ENCODE results near the gene PSMD2.

The PSMD2 gene

DNA sequence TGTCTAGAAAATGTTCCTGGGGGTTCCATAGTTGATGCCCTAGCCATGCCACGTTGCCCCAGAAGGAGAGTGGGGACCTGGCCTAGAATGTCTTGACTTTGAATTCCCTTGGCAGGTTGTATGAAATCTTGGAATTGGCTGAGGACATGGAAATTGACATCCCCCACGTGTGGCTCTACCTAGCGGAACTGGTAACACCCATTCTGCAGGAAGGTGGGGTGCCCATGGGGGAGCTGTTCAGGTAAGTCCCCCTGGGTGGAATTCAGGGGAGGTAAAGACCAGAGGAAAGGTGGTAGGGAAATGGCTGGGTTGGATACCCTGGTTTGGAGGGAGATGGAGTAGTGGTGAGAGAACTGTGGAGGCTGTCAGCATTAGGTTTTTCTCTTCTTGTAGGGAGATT lies 29.5 kb downstream of the PSMD2 start:
- Mint-ChIP-seq H3K27ac (ENCODE audit: low read depth) (no peak overlapping the region), H3K27me3 (no peaks in the 10 kb centered on the region), H3K9me3 (no peaks in the 10 kb centered on the region), H3K4me1 (peaks cover 23% of the 10 kb centered on the region), H3K36me3 (ENCODE audit: insufficient read depth) (peaks cover 78% of the 10 kb centered on the region), H3K4me3 (no peak overlapping the region)
- DNase-seq (ENCODE audit: low spot score in 2 of 2) (no peak), ATAC-seq (replicated peaks; ENCODE audit: extremely low read depth, poor library complexity, severe bottlenecking) (no peak)

DNA sequence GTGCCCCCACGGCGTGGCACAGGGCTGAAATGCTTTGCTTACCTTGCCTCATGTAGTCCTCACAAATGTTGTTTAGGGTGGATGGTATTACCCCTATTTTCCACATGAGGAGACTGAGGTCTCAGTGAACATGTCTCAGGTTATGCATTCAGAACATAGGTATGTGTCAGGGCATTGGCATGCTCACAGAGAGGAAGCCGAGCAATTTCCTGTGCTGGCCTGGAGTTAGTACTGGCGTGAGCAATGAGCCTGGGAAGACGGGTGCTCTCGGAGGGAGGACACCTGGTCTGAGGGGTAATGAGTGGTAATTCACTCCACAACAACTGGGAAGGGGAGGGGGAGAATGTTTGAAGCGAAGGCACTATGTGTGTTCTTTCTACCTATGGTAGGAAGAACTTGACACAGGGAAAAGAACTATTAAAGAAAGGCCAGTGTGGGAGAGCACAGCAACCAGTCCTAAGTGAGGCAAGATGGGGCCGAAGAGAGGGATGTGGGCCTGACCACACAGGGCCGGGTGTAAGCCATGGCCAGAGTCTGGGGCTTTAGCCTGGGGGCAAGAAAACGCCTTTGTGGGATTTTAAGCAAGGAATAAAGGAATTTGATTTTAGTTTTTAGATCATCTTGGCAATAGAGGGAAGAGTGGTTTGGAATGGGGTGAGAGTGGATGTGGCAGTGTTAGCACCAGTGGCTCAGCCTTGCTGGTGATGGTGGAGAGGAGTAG lies 33.5 kb downstream of the PSMD2 start:
- no peaks in the 10 kb centered on the region for H3K9me3 Mint-ChIP-seq
- peak overlapping the region; percentile 74 for H3K27ac Mint-ChIP-seq (ENCODE audit: low read depth)
- peaks cover 43% of the 10 kb centered on the region for H3K4me1 Mint-ChIP-seq
- H3K36me3 Mint-ChIP-seq (ENCODE audit: insufficient read depth): peaks cover 72% of the 10 kb centered on the region
- ATAC-seq (replicated peaks; ENCODE audit: extremely low read depth, poor library complexity, severe bottlenecking) (no peak), DNase-seq (ENCODE audit: low spot score in 2 of 2) (no peak)
- H3K27me3 Mint-ChIP-seq: no peaks in the 10 kb centered on the region
- no peak overlapping the region for H3K4me3 Mint-ChIP-seq

DNA sequence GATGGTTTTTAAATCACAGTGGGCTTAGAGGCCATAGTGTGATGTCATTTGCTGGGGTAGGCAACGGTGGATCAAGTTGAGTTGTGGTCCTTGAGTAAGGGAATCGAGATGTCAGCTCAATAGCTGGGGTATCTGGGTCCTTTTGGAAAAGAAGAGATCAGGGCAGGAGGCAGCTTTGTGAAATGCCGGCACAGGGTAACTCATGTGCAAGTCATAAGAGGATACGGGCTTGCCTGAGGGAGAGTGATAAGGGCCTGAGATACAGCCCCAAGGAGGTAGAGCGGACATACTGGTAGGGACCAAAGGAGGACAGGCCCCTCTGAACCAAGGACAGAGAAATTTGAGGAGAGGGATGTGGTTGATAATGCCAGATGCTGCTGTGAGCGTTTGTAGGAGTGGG lies 34.1 kb downstream of the PSMD2 start:
- H3K4me1 Mint-ChIP-seq: peaks cover 50% of the 10 kb centered on the region
- no peaks in the 10 kb centered on the region for H3K9me3 Mint-ChIP-seq
- peak overlapping the region; percentile 74 for H3K27ac Mint-ChIP-seq (ENCODE audit: low read depth)
- ATAC-seq (replicated peaks; ENCODE audit: extremely low read depth, poor library complexity, severe bottlenecking): no peak
- H3K27me3 Mint-ChIP-seq: no peaks in the 10 kb centered on the region
- H3K4me3 Mint-ChIP-seq: no peak overlapping the region
- DNase-seq (ENCODE audit: low spot score in 2 of 2): no peak
- peaks cover 68% of the 10 kb centered on the region for H3K36me3 Mint-ChIP-seq (ENCODE audit: insufficient read depth)

DNA sequence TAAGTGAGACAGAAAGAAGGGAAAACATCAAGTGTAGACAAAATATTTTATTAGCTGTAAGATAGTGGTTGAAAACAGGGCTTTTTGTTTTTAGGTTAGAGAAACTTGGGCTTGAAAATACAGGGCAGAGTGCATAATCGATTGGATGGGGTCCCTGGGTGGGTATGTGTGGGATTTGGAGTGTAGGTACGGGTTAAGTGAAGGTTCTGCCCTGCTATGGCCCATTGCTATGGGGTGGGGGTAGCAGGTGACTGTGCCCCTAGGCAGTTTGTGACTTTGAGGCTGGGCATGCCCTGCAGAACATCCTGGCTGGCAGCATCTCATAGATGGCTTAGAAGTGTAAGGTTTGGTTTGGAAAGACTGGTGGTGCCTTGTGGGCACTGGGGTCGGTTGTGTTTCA lies 34.7 kb downstream of the PSMD2 start:
- peak overlapping the region; percentile 74 for H3K27ac Mint-ChIP-seq (ENCODE audit: low read depth)
- no peaks in the 10 kb centered on the region for H3K27me3 Mint-ChIP-seq
- no peaks in the 10 kb centered on the region for H3K9me3 Mint-ChIP-seq
- ATAC-seq (replicated peaks; ENCODE audit: extremely low read depth, poor library complexity, severe bottlenecking) (no peak), DNase-seq (ENCODE audit: low spot score in 2 of 2) (no peak)
- peaks cover 64% of the 10 kb centered on the region for H3K36me3 Mint-ChIP-seq (ENCODE audit: insufficient read depth)
- H3K4me1 Mint-ChIP-seq: peaks cover 50% of the 10 kb centered on the region
- H3K4me3 Mint-ChIP-seq: no peak overlapping the region

DNA sequence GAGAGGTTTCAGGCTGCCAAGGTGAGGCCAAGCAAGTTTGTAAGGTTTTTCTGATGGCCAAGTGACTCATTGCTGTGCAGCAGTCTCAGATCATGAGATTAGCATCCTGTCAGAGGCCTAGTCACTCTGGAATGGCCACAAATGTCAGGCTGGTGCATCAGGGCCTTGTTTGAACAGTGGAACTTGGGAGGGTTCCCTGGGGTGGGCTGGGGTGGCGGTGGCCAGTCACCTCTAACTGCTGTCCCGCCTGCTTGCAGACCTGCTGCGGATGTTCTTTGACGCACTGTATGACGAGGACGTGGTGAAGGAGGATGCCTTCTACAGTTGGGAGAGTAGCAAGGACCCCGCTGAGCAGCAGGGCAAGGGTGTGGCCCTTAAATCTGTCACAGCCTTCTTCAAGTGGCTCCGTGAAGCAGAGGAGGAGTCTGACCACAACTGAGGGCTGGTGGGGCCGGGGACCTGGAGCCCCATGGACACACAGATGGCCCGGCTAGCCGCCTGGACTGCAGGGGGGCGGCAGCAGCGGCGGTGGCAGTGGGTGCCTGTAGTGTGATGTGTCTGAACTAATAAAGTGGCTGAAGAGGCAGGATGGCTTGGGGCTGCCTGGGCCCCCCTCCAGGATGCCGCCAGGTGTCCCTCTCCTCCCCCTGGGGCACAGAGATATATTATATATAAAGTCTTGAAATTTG lies 35.6 kb downstream of the PSMD2 start:
- Mint-ChIP-seq H3K9me3 (no peaks in the 10 kb centered on the region), H3K4me1 (peaks cover 47% of the 10 kb centered on the region), H3K36me3 (ENCODE audit: insufficient read depth) (peaks cover 55% of the 10 kb centered on the region), H3K27me3 (no peaks in the 10 kb centered on the region), H3K27ac (ENCODE audit: low read depth) (peak overlapping the region; percentile 74), H3K4me3 (peak overlapping the region; percentile 83)
- peak; percentile 35 for ATAC-seq (replicated peaks; ENCODE audit: extremely low read depth, poor library complexity, severe bottlenecking)
- DNase-seq (ENCODE audit: low spot score in 2 of 2): no peak

DNA sequence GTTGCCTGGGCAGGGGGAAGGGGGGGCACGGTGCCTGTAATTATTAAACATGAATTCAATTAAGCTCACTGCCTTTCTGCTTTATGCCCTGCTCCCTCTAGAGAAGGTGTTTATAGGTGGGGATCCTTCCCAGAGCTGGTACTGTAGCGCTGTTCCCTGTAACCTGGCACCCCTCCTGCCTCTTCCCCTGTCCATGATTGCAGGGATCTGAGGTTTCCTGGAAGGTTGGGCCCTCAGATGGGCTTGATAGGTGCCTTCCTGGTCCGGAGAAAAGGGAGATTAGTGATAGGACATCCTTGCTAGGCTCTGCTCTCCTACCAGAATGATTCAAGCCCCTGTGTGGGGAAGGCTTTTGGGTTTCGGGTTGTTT lies 36.2 kb downstream of the PSMD2 start:
- peaks cover 44% of the 10 kb centered on the region for H3K4me1 Mint-ChIP-seq
- peaks cover 50% of the 10 kb centered on the region for H3K36me3 Mint-ChIP-seq (ENCODE audit: insufficient read depth)
- no peaks in the 10 kb centered on the region for H3K9me3 Mint-ChIP-seq
- H3K27ac Mint-ChIP-seq (ENCODE audit: low read depth): peak overlapping the region; percentile 74
- ATAC-seq (replicated peaks; ENCODE audit: extremely low read depth, poor library complexity, severe bottlenecking) (peak; percentile 11), DNase-seq (ENCODE audit: low spot score in 2 of 2) (no peak)
- H3K27me3 Mint-ChIP-seq: no peaks in the 10 kb centered on the region
- H3K4me3 Mint-ChIP-seq: peak overlapping the region; percentile 83

- Mint-ChIP-seq H3K4me3 (peak overlapping the region; percentile 83), H3K9me3 (no peaks in the 10 kb centered on the region), H3K27ac (ENCODE audit: low read depth) (peak overlapping the region; percentile 74), H3K4me1 (peaks cover 48% of the 10 kb centered on the region), H3K36me3 (ENCODE audit: insufficient read depth) (peaks cover 50% of the 10 kb centered on the region), H3K27me3 (no peaks in the 10 kb centered on the region)
- ATAC-seq (replicated peaks; ENCODE audit: extremely low read depth, poor library complexity, severe bottlenecking) (peak; percentile 70), DNase-seq (ENCODE audit: low spot score in 2 of 2) (peak; percentile 79 to 89)
These were observed 36.9 kb downstream of the PSMD2 start for GRCh38 chr3:184335661-184336546.

GRCh38 chr3:184336547-184337398 lies 37.7 kb downstream of the PSMD2 start:
- Mint-ChIP-seq H3K36me3 (ENCODE audit: insufficient read depth) (peaks cover 41% of the 10 kb centered on the region), H3K27ac (ENCODE audit: low read depth) (peak overlapping the region; percentile 74), H3K27me3 (no peaks in the 10 kb centered on the region), H3K4me3 (peak overlapping the region; percentile 83), H3K4me1 (peaks cover 52% of the 10 kb centered on the region), H3K9me3 (no peaks in the 10 kb centered on the region)
- no peak for DNase-seq (ENCODE audit: low spot score in 2 of 2)
- no peak for ATAC-seq (replicated peaks; ENCODE audit: extremely low read depth, poor library complexity, severe bottlenecking)

DNA sequence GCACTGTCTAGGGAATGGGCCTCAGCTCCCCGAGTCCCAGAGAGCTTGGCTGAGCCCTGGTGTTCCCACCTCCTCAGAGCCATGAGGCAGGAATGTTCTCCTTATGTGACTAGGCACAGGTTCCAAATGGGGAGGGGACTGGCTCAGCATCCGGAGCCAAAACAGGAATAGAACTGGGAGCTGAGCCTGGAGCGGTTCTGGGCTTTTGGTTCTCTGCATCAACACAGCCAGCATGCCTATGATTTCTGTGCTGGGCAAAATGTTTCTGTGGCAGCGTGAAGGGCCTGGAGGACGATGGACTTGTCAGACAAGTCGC lies 38.3 kb downstream of the PSMD2 start, which contains the start of gene FAM131A:
Gene FAM131A, plus strand, starts transcription at position 202 of the 316 bp plus-strand sequence. Its CDS starts 31 bp downstream, at position 233.
- H3K36me3 Mint-ChIP-seq (ENCODE audit: insufficient read depth): peaks cover 35% of the 10 kb centered on the region
- no peaks in the 10 kb centered on the region for H3K9me3 Mint-ChIP-seq
- H3K4me1 Mint-ChIP-seq: peaks cover 51% of the 10 kb centered on the region
- no peaks in the 10 kb centered on the region for H3K27me3 Mint-ChIP-seq
- H3K27ac Mint-ChIP-seq (ENCODE audit: low read depth): peak within 1 kb of the TSS; percentile 74
- ATAC-seq (replicated peaks; ENCODE audit: extremely low read depth, poor library complexity, severe bottlenecking) (no peak), DNase-seq (ENCODE audit: low spot score in 2 of 2) (no peak)
- H3K4me3 Mint-ChIP-seq: peak within 1 kb of the TSS; percentile 83

DNA sequence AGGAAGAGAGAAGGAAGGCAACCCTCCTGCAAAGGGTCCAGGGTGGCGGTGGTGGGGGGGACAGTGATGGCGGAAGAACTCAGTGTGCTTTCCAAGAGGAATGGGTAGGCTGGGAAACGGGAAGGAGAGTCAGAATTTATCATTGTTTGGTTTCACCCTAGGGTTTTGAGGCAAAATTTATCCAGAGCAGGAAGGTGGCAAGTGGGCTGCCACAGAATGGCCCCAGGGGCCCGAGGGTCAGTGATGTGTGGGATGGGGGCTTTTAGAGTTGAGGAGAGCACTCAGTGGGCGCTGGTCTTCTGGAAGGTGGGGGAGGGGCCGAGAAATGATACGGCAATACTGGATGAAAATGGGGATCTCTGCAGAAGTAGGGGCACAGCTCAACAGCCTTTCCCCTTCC lies 38.9 kb downstream of the PSMD2 start:
- H3K4me1 Mint-ChIP-seq: peaks cover 45% of the 10 kb centered on the region
- no peaks in the 10 kb centered on the region for H3K27me3 Mint-ChIP-seq
- no peak overlapping the region for H3K4me3 Mint-ChIP-seq
- ATAC-seq (replicated peaks; ENCODE audit: extremely low read depth, poor library complexity, severe bottlenecking): no peak
- no peaks in the 10 kb centered on the region for H3K9me3 Mint-ChIP-seq
- DNase-seq (ENCODE audit: low spot score in 2 of 2): no peak
- H3K27ac Mint-ChIP-seq (ENCODE audit: low read depth): peak overlapping the region; percentile 68
- peaks cover 32% of the 10 kb centered on the region for H3K36me3 Mint-ChIP-seq (ENCODE audit: insufficient read depth)

DNA sequence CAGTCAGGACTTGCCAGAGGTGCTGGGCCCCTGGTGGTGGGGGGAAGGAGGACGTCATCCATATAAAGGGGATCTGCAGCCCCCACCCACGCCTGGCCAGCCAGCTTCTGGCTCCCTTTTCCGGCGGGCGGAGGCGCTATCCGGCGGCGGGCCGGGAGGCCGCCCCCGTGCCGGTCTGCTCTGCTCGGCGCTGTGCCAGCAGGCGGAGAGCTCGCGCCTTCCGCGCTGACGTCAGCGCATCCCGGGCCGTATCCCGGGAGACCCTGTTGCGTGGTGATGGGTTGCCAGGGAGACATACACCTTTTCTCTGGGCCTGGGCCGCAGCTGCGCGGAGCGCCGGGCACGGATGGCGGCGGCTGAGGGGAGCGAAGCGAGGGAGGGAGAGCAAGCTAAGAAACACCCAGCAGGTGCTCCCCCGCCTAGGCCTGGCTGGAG lies 39.5 kb downstream of the PSMD2 start:
- no peaks in the 10 kb centered on the region for H3K9me3 Mint-ChIP-seq
- DNase-seq (ENCODE audit: low spot score in 2 of 2) (no peak), ATAC-seq (replicated peaks; ENCODE audit: extremely low read depth, poor library complexity, severe bottlenecking) (no peak)

DNA sequence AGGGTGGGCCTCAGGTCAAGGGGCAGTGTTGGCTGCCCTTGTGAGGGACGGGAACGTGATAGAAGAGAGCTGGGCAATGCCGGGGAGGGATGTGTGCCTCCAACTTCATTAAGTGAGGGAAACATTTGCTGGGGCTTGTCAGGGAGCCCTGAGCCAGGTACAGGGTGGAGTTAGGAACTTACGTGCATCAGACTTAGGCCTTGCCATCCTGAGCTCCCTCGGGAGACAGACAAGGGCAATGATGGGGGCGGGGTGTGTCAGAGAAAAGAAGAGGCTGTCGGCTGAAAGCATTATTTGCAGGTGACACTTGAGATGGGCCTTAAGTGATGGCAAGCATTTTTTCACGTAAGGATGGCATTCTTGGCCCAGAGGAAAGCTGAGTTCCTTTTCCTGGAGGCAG lies 40.0 kb downstream of the PSMD2 start:
- H3K4me3 Mint-ChIP-seq: no peak overlapping the region
- ATAC-seq (replicated peaks; ENCODE audit: extremely low read depth, poor library complexity, severe bottlenecking) (no peak), DNase-seq (ENCODE audit: low spot score in 2 of 2) (no peak)
- no peak overlapping the region for H3K27ac Mint-ChIP-seq (ENCODE audit: low read depth)
- no peaks in the 10 kb centered on the region for H3K9me3 Mint-ChIP-seq
- H3K36me3 Mint-ChIP-seq (ENCODE audit: insufficient read depth): peaks cover 23% of the 10 kb centered on the region
- H3K27me3 Mint-ChIP-seq: no peaks in the 10 kb centered on the region
- H3K4me1 Mint-ChIP-seq: peaks cover 35% of the 10 kb centered on the region

More for the DNA sequence above, 39.5 kb downstream of the PSMD2 start:
- Mint-ChIP-seq H3K4me3 (no peak overlapping the region), H3K36me3 (ENCODE audit: insufficient read depth) (peaks cover 27% of the 10 kb centered on the region), H3K27me3 (no peaks in the 10 kb centered on the region), H3K27ac (ENCODE audit: low read depth) (peak overlapping the region; percentile 68), H3K4me1 (peaks cover 40% of the 10 kb centered on the region)

All from central memory CD8-positive, alpha-beta T cell (primary cell).